G401 (cell line): Measurements from ENCODE around the gene GPD1. TPM values are rescaled to one million over a fixed set of nuclear protein-coding genes. Genes with fewer than 3 reads are reported as not detected.
"Not testable (repeated sequence)": the region's sequence is repeated elsewhere in the genome, so short reads cannot be mapped to it uniquely, and the experiment has no call there.

ENCODE experiments used
- DNase-seq: peaks from one replicate; pipeline ENCODE4 v3.0.0-alpha.2; 2015; ENCODE audit warnings: low spot score
- in situ Hi-C: cut with HindIII; loops from 2 replicates; pipeline ENCODE4 v1.10.0; 2016; ENCODE audit warnings: low sequenced_read_pairs, mixed read lengths
- total RNA-seq: library from RNA; depleted of rRNA; stranded (reverse); fragments of >200 nt; shearing (Covaris generic); gene quantifications from 2 replicates; pipeline ENCODE4 v1.2.3, GENCODE V29; 2014

The GPD1 gene
- total RNA-seq, 1 experiment from 2014 or later: not detected

- DNase-seq: no peak
- in situ Hi-C loops: no loop called here
Observed at GRCh38 chr12:50072198-50072907, 31.5 kb upstream of the GPD1 start.

GRCh38 chr12:50073206-50073605 lies 30.6 kb upstream of the GPD1 start:
- in situ Hi-C loops: no loop called here
- DNase-seq: no peak

GRCh38 chr12:50073712-50074111 lies 30.1 kb upstream of the GPD1 start:
- in situ Hi-C loops: no loop called here
- DNase-seq: no peak

- peak; percentile 89 for DNase-seq
- in situ Hi-C loops: no loop called here
Observed at GRCh38 chr12:50074936-50075807, 28.6 kb upstream of the GPD1 start.

DNA sequence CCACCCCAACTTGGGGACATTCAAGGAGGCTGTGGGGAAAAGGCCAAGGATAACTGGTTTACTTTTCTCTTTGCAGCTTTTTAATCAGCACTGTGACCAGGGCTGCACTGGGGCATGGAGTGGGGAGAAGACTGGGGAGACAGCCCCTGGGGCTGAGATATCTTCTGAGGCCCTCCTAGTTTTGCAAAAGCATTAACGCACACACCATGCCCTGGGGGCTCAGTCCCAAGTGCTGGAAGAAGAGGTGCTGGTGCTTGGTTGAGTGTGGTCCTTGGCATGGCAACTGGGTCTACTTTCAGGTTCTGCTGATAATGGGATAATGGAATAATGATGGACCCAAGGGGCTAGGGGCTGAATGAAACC lies 28.0 kb upstream of the GPD1 start:
- in situ Hi-C loops: no loop called here

DNA sequence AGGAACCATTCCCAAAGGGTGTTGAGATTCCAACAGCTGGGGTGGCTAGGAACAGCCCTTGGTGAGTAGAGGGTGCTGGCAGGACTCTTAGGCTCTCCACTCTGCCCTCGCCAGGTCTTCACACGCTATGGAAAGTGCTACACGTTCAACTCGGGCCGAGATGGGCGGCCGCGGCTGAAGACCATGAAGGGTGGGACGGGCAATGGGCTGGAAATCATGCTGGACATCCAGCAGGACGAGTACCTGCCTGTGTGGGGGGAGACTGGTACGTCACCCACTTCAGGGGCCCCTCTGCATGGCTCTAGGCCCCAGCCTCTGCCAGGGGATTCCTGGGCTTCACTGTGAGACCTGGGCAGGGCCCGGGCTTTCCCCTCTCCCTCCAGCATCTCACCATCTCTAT lies 26.7 kb upstream of the GPD1 start:
- no peak for DNase-seq

More for the DNA sequence above, 28.0 kb upstream of the GPD1 start:
- no peak for DNase-seq

DNA sequence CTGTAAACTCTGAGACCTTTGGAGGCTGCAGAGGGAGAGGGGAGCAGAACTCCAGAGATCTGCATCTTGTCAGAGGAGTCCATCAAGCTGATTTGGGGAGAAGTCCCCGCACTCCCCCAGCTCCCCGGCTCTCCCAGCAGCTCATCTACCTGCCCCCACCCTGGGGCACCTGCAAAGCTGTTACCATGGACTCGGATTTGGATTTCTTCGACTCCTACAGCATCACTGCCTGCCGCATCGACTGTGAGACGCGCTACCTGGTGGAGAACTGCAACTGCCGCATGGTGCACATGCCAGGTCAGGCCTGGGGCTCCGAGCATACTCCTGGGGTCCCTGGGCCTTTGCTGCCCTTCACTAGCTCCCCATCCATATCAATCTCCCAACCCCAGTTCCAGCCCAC lies 25.5 kb upstream of the GPD1 start:
- no peak for DNase-seq
- in situ Hi-C loops: no loop called here

More for the DNA sequence above, 26.7 kb upstream of the GPD1 start:
- in situ Hi-C loops: no loop called here

GRCh38 chr12:50079771-50080170 lies 24.0 kb upstream of the GPD1 start:
- DNase-seq: no peak
- in situ Hi-C loops: no loop called here

DNA sequence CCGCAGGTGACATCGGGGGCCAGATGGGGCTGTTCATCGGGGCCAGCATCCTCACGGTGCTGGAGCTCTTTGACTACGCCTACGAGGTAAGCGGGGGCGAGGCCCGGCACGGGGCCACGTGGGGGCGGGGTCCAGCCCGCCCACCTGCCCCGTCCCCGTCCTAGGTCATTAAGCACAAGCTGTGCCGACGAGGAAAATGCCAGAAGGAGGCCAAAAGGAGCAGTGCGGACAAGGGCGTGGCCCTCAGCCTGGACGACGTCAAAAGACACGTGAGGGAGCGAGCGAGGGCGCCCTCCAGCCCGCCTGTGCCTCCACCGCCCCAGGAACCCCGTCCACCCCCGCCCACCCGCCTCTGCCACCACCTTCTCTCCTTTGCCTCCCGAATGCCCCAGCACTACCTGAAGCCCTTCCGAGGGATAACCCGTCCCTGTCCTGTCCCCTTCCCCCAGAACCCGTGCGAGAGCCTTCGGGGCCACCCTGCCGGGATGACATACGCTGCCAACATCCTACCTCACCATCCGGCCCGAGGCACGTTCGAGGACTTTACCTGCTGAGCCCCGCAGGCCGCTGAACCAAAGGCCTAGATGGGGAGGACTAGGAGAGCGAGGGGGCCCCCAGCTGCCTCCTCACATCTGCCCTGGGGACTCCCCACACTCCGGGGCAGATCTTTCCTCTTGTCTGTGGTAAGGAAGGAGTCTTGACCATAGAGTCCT lies 22.6 kb upstream of the GPD1 start:
- DNase-seq: no peak
- in situ Hi-C loops: no loop called here

- no peak for DNase-seq
- in situ Hi-C loops: no loop called here
Observed at GRCh38 chr12:50082644-50083043, 21.2 kb upstream of the GPD1 start.

DNA sequence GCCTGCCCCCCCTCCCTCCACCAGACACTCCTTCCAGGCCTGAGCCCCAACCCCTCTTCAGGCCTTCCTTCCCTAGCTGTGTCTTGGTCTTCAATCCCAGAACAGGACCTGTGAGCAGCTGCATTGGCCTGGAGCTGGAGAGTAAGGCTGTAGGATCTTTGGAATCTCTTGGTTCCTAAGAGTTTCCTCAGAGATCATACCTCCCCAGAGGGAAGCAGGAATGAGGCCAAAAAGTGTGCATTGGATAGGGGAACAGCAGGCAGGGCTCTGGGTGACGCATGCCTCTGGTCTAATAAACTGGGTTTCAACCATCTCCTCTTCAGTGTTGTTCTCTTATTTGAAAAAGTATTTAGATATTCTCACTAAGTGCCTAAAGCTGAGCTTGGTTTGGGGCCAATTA lies 20.5 kb upstream of the GPD1 start:
- in situ Hi-C loops: no loop called here
- DNase-seq: no peak

GRCh38 chr12:50084409-50084774 lies 19.4 kb upstream of the GPD1 start:
- DNase-seq, in situ Hi-C loops: not testable (repeated sequence)

- in situ Hi-C loops: no loop called here
- DNase-seq: peak; percentile 94
Observed at GRCh38 chr12:50084775-50085614, 18.8 kb upstream of the GPD1 start, which contains the start of gene SMARCD1. SMARCD1 (plus strand) TSS chr12:50085342; CDS start chr12:50085370, 28 bp downstream.

GRCh38 chr12:50085615-50086072 lies 18.2 kb upstream of the GPD1 start:
- in situ Hi-C loops: no loop called here
- peak; percentile 41 for DNase-seq

GRCh38 chr12:50086148-50086547 lies 17.7 kb upstream of the GPD1 start:
- peak; percentile 35 for DNase-seq
- in situ Hi-C loops: no loop called here

- in situ Hi-C loops: no loop called here
- DNase-seq: no peak
Observed at GRCh38 chr12:50087151-50087550, 16.7 kb upstream of the GPD1 start.

GRCh38 chr12:50087995-50088394 lies 15.8 kb upstream of the GPD1 start:
- in situ Hi-C loops: no loop called here
- no peak for DNase-seq

DNA sequence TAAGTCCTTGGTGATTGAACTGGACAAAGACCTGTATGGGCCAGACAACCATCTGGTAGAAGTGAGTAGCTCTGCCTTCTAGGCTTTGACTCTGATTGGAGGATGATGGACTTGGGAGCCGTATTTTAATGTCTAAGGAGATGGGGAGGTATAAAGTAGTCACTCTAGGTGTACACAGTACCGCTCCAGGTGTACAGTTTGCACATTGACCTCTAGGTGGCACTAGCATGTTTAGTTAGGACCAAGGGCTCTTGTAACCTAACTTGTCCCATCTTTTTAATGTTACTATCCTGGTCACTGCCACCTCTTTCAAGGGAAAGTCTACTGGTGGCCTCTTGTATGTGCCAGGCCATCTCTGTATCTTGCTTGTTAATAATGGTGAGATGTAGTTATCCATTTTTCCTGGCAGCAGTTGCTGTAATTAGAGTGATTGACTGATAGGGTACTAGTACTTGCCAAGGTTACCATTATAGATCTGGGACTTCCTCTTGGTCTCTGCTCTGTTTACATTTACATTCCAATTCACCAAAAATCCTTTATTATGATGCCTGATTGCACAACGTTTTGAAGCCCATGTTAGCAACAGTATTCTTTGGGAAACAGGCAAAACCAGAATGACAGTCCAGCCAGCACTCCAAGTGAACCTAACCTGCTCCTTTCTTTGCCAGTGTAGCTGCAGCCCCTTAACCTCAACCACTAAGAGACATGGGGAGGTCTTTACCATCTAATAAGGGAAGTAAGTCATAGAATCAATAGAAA lies 15.1 kb upstream of the GPD1 start:
- in situ Hi-C loops: no loop called here

More for the DNA sequence above, 15.1 kb upstream of the GPD1 start:
- peak; percentile 87 for DNase-seq
